ENCODE results near the gene MGAT5.

DNA sequence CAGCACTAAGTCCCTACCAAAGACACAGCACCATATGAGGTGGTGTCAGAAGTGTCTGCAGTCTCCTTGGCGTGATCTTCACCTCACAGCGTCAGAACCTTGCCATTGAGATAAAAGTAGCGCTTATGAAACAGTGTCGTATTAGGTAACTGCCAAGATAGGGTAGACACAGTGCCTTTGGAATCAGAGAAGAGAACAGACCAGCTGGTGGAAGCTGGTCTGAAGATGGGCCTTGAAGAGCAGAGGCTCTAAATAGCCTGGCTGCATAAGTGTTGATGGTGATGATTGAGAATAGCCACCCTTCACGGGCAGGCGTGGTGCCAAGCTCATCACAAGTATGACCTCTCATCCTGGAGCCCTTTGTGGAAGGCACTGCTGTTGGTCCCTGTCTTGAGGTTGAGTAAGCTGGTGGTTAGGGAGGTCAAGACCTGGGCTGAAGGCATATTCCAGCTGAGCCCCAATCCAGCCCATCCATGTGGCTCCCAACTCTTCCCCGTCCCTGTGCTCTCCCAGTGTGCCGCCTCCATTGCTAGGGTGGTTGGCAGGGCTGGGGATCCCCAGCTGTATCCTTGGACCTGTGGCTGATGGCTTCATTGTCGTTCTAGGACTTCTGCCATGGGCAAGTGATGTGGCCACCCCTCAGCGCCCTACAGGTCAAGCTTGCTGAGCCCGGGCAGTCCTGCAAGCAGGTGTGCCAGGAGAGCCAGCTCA lies 187.4 kb downstream of the MGAT5 start:
- TF ChIP-seq CTCF (IDR thresholded peaks at IDR 0.05) (no peak), POLR2A (IDR thresholded peaks at IDR 0.05) (no peak)

All from uterus (tissue), 2 donors.